HepG2 (cell line): ENCODE results near the gene PRKCB. TPM values are rescaled to one million over a fixed set of nuclear protein-coding genes. Genes with fewer than 3 reads are reported as not detected.

ENCODE experiments used
- ATAC-seq: fragments of 200-7000 bp; cut with Tn5 transposase; 3 replicates; pipeline ENCODE4 v1.9.1; 2020; ENCODE audit warnings: mild to moderate bottlenecking, moderate library complexity
- BruUV-seq: library from RNA; stranded (reverse); fragments of 400-500 nt; replicated peaks from 2 replicates; lab custom pipeline; 2021; lab: Mats Ljungman, UMichigan
- CTCF ChIA-PET: fragments of 300-600 bp; formaldehyde crosslinking; extraction: SDS; loops from one replicate; lab custom pipeline; 2021; ENCODE audit warnings: low total read pairs, inconsistent platforms, low intra/inter-chr PET ratio; lab: Yijun Ruan, JAX
- POLR2A ChIA-PET: fragments of 350-600 bp; sonication (Branson Sonifier 250); formaldehyde crosslinking; loops from one replicate; lab custom pipeline; 2020; ENCODE audit warnings: antibody characterized with exemption, inconsistent platforms; lab: Yijun Ruan, JAX
- DNase-seq: peaks from one replicate; pipeline ENCODE4 v3.0.0-alpha.2; 2015; ENCODE audit warnings: low spot score
- FAIRE-seq: peaks from 3 replicates; lab custom pipeline; 2011; peaks lifted over from hg19 to GRCh38; lab: Jason Lieb, UNC
- H2AFZ ChIP-seq: one replicate; pipeline ENCODE4 v1.6.1; 2011; ENCODE audit warnings: low read length, inconsistent platforms
- H3K27ac ChIP-seq: fragments of 300-600 bp; 3 replicates; pipeline ENCODE4 v1.8.0; 2011; ENCODE audit warnings: mixed run types, mild to moderate bottlenecking, mixed read lengths, low read length, inconsistent platforms; ENCODE audit not compliant: insufficient read depth; ENCODE audit errors: extremely low read length
- H3K27me3 ChIP-seq, 2 experiments: fragments of 200-600 bp in 1 of 2; 2 replicates in 1 of 2; 3 replicates in 1 of 2; pipeline versions ENCODE4 v1.6.0 to v1.8.0; 2011; ENCODE audit warnings: low read length in 2 of 2, mild to moderate bottlenecking in 2 of 2, moderate library complexity in 2 of 2, inconsistent platforms in 1 of 2; ENCODE audit not compliant: insufficient read depth in 2 of 2, control insufficient read depth in 1 of 2
- H3K36me3 ChIP-seq, 2 experiments: fragments of 200-600 bp in 1 of 2; replicated peaks in 1 of 2; 2 replicates in 1 of 2; 3 replicates in 1 of 2; pipeline versions ENCODE4 v1.5.1 to v1.8.0; 2011; ENCODE audit warnings: low read length in 2 of 2, inconsistent platforms in 1 of 2; ENCODE audit not compliant: insufficient read depth in 2 of 2, control insufficient read depth in 1 of 2
- H3K4me1 ChIP-seq: 2 replicates; pipeline ENCODE4 v1.5.1; 2012; ENCODE audit warnings: low read length, inconsistent platforms; ENCODE audit not compliant: insufficient read depth
- H3K4me2 ChIP-seq: 2 replicates; pipeline ENCODE4 v1.6.0; 2011; ENCODE audit warnings: low read depth, low read length, inconsistent platforms
- H3K4me3 ChIP-seq, 3 experiments: fragments of 200-600 bp in 1 of 3; sonication (generic), shearing (Covaris generic) in 1 of 3; replicated peaks in 1 of 3; 2 replicates each; pipeline ENCODE4 v1.5.1; 2011 to 2016; ENCODE audit warnings: low read length in 3 of 3, inconsistent platforms in 2 of 3, low read depth in 2 of 3, mild to moderate bottlenecking in 2 of 3, control low read depth in 1 of 3, mixed read lengths in 1 of 3; ENCODE audit not compliant: insufficient read depth in 1 of 3
- H3K79me2 ChIP-seq: one replicate; pipeline ENCODE4 v1.6.1; 2011; ENCODE audit warnings: low read length, inconsistent platforms; ENCODE audit not compliant: insufficient read depth
- H3K9ac ChIP-seq: 2 replicates; pipeline ENCODE4 v1.6.0; 2011; ENCODE audit warnings: mild to moderate bottlenecking, low read depth, low read length, inconsistent platforms; ENCODE audit not compliant: insufficient read depth
- H3K9me3 ChIP-seq: 2 replicates; pipeline ENCODE4 v1.5.1; 2012; ENCODE audit warnings: mild to moderate bottlenecking, low read length
- H4K20me1 ChIP-seq: 2 replicates; pipeline ENCODE4 v1.6.0; 2011; ENCODE audit warnings: inconsistent platforms, mild to moderate bottlenecking, low read length, moderate library complexity; ENCODE audit not compliant: insufficient read depth
- CEBPB ChIP-seq: IDR thresholded peaks from 2 replicates; pipeline ENCODE4 v1.6.1; 2011; ENCODE audit warnings: low read depth, low read length, improper control_type of control experiment, borderline replicate concordance
- HDAC6 ChIP-seq: fragments of 200-600 bp; sonication (generic); IDR thresholded peaks from 2 replicates; pipeline ENCODE4 v1.7.0; 2017; ENCODE audit warnings: mild to moderate bottlenecking, antibody characterized with exemption, low read length, low read depth
- KDM2A ChIP-seq: sonication (generic); formaldehyde crosslinking; IDR thresholded peaks from 2 replicates; pipeline ENCODE4 v1.4.0; 2020; ENCODE audit warnings: low read depth, missing genetic modification reagents, borderline replicate concordance
- NFIC ChIP-seq: IDR thresholded peaks from 2 replicates; pipeline ENCODE4 v1.6.1; 2012; ENCODE audit warnings: mild to moderate bottlenecking, low read length, inconsistent platforms
- NR2F6 ChIP-seq, 2 experiments: IDR thresholded peaks; 2 replicates each; pipeline ENCODE4 v1.6.1; 2016; ENCODE audit warnings: antibody characterized with exemption in 1 of 2, mild to moderate bottlenecking in 1 of 2
- SKI ChIP-seq: fragments of 450-650 bp; IDR thresholded peaks from one replicate; pipeline ENCODE4 v1.6.1; 2018; ENCODE audit warnings: mild to moderate bottlenecking; ENCODE audit not compliant: partially characterized antibody
- SNAPC2 ChIP-seq: sonication (generic); formaldehyde crosslinking; IDR thresholded peaks from 2 replicates; pipeline ENCODE4 v1.8.1; 2022; ENCODE audit warnings: mild to moderate bottlenecking, missing genetic modification reagents
- ZNF143 ChIP-seq: sonication (generic); formaldehyde crosslinking; IDR thresholded peaks from 2 replicates; pipeline ENCODE4 v1.4.0; 2020; ENCODE audit warnings: missing genetic modification reagents
- ZNF547 ChIP-seq: sonication (generic); formaldehyde crosslinking; IDR thresholded peaks from 2 replicates; pipeline ENCODE4 v1.5.1; 2020; ENCODE audit warnings: mild to moderate bottlenecking, missing genetic modification reagents
- WGBS: methylation state at CpG from one replicate; pipeline ENCODE4 v1.1.6; 2017; ENCODE audit warnings: low lambda C conversion rate; 5-methylcytosine and 5-hydroxymethylcytosine counted together
- in situ Hi-C: cut with HindIII; loops from 2 replicates; pipeline ENCODE4 v1.10.0; 2017; ENCODE audit warnings: low pct_unique_long_range_greater_than_20kb; ENCODE audit not compliant: extremely low pct_ligation_motif_present
- intact Hi-C: fragments of 100-400 bp; cut with micrococcal nuclease; formaldehyde crosslinking; loops from one replicate; pipeline ENCODE4 v1.10.0; 2022; ENCODE audit not compliant: unreplicated experiment
- polyA plus RNA-seq, 8 experiments: library from polyadenylated mRNA; depleted of rRNA in 3 of 8; stranded (reverse) in 7 of 8; unstranded in 1 of 8; fragments of >200 nt; fragmentation: Illumina TruSeq in 4 of 8; extraction: Trizol in 4 of 8; gene quantifications; 2 replicates each; pipeline versions ENCODE4 v1.2.1 to v1.2.3, GENCODE V29; 2011 to 2016; ENCODE audit warnings: low read depth in 4 of 8, missing spikeins in 1 of 8, mixed read lengths in 1 of 8; ENCODE audit not compliant: insufficient read depth in 1 of 8
- total RNA-seq, 5 experiments: library from RNA; depleted of rRNA; stranded (reverse); fragments of >200 nt; fragmentation: Illumina TruSeq; extraction: Trizol; gene quantifications; 2 replicates each; pipeline ENCODE4 v1.2.3, GENCODE V29; 2016; ENCODE audit warnings: low read depth in 1 of 5
- TF ChIP-seq, protein P1 (sequence below): sonication (generic); formaldehyde crosslinking; IDR thresholded peaks from 2 replicates; pipeline ENCODE4 v1.9.0; 2021; ENCODE audit warnings: mild to moderate bottlenecking, missing genetic modification reagents
- TF ChIP-seq, protein P2 (sequence below): sonication (generic); formaldehyde crosslinking; IDR thresholded peaks from 2 replicates; pipeline ENCODE4 v1.4.0; 2020; ENCODE audit warnings: missing genetic modification reagents
- TF ChIP-seq, protein P3 (sequence below): sonication (generic); formaldehyde crosslinking; IDR thresholded peaks from 2 replicates; pipeline ENCODE4 v1.5.0; 2020; ENCODE audit warnings: mild to moderate bottlenecking, missing genetic modification reagents

Gene PRKCB
- total and polyA plus RNA-seq, 2 of the 13 experiments (the other 11 are each of a cell fraction or from before 2014, with no cell fraction given) = 0.01 TPM; not detected in 1

DNA sequence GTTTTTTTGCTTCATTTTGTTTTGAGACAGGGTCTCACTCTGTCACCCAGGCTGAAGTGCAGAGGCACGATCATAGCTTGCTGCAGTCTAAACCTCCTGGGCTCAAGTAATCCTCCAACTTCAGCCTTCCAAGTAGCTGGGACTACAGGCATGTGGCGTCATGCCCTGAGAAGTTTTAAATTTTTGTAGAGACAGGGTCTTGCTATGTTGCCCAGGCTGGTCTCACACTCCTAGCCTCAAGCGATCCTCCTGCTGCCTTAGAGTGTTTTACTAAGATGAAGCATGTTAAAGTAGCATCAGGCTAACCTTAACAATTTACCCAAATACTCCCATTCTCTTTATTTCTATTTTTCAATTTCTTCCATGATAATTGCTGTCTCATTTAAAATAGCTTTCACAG, 371.1 kb downstream of the PRKCB start (continued):
- TF ChIP-seq, protein P1, sequence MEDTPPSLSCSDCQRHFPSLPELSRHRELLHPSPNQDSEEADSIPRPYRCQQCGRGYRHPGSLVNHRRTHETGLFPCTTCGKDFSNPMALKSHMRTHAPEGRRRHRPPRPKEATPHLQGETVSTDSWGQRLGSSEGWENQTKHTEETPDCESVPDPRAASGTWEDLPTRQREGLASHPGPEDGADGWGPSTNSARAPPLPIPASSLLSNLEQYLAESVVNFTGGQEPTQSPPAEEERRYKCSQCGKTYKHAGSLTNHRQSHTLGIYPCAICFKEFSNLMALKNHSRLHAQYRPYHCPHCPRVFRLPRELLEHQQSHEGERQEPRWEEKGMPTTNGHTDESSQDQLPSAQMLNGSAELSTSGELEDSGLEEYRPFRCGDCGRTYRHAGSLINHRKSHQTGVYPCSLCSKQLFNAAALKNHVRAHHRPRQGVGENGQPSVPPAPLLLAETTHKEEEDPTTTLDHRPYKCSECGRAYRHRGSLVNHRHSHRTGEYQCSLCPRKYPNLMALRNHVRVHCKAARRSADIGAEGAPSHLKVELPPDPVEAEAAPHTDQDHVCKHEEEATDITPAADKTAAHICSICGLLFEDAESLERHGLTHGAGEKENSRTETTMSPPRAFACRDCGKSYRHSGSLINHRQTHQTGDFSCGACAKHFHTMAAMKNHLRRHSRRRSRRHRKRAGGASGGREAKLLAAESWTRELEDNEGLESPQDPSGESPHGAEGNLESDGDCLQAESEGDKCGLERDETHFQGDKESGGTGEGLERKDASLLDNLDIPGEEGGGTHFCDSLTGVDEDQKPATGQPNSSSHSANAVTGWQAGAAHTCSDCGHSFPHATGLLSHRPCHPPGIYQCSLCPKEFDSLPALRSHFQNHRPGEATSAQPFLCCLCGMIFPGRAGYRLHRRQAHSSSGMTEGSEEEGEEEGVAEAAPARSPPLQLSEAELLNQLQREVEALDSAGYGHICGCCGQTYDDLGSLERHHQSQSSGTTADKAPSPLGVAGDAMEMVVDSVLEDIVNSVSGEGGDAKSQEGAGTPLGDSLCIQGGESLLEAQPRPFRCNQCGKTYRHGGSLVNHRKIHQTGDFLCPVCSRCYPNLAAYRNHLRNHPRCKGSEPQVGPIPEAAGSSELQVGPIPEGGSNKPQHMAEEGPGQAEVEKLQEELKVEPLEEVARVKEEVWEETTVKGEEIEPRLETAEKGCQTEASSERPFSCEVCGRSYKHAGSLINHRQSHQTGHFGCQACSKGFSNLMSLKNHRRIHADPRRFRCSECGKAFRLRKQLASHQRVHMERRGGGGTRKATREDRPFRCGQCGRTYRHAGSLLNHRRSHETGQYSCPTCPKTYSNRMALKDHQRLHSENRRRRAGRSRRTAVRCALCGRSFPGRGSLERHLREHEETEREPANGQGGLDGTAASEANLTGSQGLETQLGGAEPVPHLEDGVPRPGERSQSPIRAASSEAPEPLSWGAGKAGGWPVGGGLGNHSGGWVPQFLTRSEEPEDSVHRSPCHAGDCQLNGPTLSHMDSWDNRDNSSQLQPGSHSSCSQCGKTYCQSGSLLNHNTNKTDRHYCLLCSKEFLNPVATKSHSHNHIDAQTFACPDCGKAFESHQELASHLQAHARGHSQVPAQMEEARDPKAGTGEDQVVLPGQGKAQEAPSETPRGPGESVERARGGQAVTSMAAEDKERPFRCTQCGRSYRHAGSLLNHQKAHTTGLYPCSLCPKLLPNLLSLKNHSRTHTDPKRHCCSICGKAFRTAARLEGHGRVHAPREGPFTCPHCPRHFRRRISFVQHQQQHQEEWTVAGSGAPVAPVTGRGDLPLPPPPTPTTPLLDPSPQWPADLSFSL = no peak

DNA sequence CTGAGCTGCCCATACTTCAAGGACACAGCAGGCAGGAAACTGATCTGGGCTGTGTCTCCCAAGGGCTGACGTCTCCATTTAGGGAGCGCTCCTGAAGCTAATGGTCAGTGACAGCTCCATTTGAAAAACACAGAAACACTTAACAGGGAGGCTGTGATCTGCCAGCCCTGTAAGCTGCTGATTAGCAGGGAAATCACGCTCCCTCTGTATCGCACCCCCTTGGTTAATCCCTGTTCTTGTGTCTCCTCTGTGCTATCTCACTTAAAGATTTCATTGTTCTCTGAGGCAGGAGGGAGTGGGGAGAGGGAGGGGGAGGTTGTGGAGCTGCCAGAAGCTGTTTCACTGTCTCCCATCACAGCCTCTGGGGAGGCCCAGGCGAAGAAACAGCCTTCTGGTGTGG, 372.9 kb downstream of the PRKCB start:
- in situ Hi-C loops = no loop called here
- WGBS = 31% methylated on average over 5 of the region's 5 CpGs

More for the DNA sequence above, 372.9 kb downstream of the PRKCB start:
- BruUV-seq = no TSS peak
- ChIA-PET CTCF (no interaction called here), POLR2A (no interaction called here)
- Histone ChIP-seq H3K27ac (no peak overlapping the region), H3K27me3 (peaks cover 3 to 13% of the 10 kb centered on the region in 2 experiments; a peak in 2 of 5 replicates), H3K9me3 (no peaks in the 10 kb centered on the region), H4K20me1 (no peaks in the 10 kb centered on the region), H3K36me3 (no peaks in the 10 kb centered on the region), H3K4me2 (no peak overlapping the region), H3K4me3 (no peak overlapping the region), H2AFZ (no peak overlapping the region), H3K9ac (no peak overlapping the region), H3K79me2 (no peaks in the 10 kb centered on the region), H3K4me1 (no peaks in the 10 kb centered on the region)
- intact Hi-C loops = no loop called here
- TF ChIP-seq ZNF143 (CRISPR knock-in tag) (no peak), HDAC6 (no peak), KDM2A (CRISPR knock-in tag) (no peak), SKI (no peak), NFIC (no peak), NR2F6 (IDR thresholded peaks at IDR 0.05) (no peak), NR2F6 (CRISPR knock-in tag; IDR thresholded peaks at IDR 0.05) (no peak), CEBPB (no peak), SNAPC2 (CRISPR knock-in tag) (no peak), ZNF547 (no peak)
- TF ChIP-seq, protein P2, sequence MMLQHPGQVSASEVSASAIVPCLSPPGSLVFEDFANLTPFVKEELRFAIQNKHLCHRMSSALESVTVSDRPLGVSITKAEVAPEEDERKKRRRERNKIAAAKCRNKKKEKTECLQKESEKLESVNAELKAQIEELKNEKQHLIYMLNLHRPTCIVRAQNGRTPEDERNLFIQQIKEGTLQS = no peak
- TF ChIP-seq, protein P3, sequence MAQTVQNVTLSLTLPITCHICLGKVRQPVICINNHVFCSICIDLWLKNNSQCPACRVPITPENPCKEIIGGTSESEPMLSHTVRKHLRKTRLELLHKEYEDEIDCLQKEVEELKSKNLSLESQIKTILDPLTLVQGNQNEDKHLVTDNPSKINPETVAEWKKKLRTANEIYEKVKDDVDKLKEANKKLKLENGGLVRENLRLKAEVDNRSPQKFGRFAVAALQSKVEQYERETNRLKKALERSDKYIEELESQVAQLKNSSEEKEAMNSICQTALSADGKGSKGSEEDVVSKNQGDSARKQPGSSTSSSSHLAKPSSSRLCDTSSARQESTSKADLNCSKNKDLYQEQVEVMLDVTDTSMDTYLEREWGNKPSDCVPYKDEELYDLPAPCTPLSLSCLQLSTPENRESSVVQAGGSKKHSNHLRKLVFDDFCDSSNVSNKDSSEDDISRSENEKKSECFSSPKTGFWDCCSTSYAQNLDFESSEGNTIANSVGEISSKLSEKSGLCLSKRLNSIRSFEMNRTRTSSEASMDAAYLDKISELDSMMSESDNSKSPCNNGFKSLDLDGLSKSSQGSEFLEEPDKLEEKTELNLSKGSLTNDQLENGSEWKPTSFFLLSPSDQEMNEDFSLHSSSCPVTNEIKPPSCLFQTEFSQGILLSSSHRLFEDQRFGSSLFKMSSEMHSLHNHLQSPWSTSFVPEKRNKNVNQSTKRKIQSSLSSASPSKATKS = no peak
- FAIRE-seq = no peak
- no peak for DNase-seq
- no peak for ATAC-seq
